ENCODE results near the gene ST3GAL2.

- TF ChIP-seq CTCF (IDR thresholded peaks at IDR 0.05) (no peak), RFX5 (IDR thresholded peaks at IDR 0.05) (no peak), MYC (IDR thresholded peaks at IDR 0.05; ENCODE audit: borderline replicate concordance, low read length) (no peak), POLR2A (IDR thresholded peaks at IDR 0.05; ENCODE audit: low read length) (no peak), NR3C1 (IDR thresholded peaks at IDR 0.05) (no peak), REST (IDR thresholded peaks at IDR 0.05) (no peak), MAFK (IDR thresholded peaks at IDR 0.05; ENCODE audit: partially characterized antibody) (no peak), MAX (IDR thresholded peaks at IDR 0.05) (no peak), EP300 (IDR thresholded peaks at IDR 0.05) (no peak), HDAC2 (IDR thresholded peaks at IDR 0.05) (no peak), ZSCAN20 (CRISPR knock-in tag; IDR thresholded peaks at IDR 0.05) (no peak), CEBPB (IDR thresholded peaks at IDR 0.05) (no peak)
Measured at GRCh38 chr16:70390774-70391173, 48.1 kb downstream of the ST3GAL2 start.
